Muscle layer of colon (tissue), 2 donors: ENCODE measurements around the gene SRRM2.

Source experiments
- H3K27ac ChIP-seq: one replicate; pipeline ENCODE4 v1.7.0; 2013; ENCODE audit warnings: low read depth, mild to moderate bottlenecking, low read length, moderate library complexity
- H3K27me3 ChIP-seq, 2 donors: one replicate each; pipeline ENCODE4 v1.7.0; 2013; ENCODE audit warnings: low read length in 2 of 2, mild to moderate bottlenecking in 2 of 2; ENCODE audit not compliant: insufficient read depth in 2 of 2, control insufficient read depth in 1 of 2
- H3K36me3 ChIP-seq: one replicate; pipeline ENCODE4 v1.7.0; 2013; ENCODE audit warnings: mild to moderate bottlenecking, low read length; ENCODE audit not compliant: insufficient read depth
- H3K4me1 ChIP-seq: one replicate; pipeline ENCODE4 v1.7.0; 2013; ENCODE audit warnings: mild to moderate bottlenecking, low read length; ENCODE audit not compliant: insufficient read depth
- H3K4me3 ChIP-seq, 2 donors: one replicate each; pipeline ENCODE4 v1.7.0; 2013; ENCODE audit warnings: low read length in 2 of 2, low read depth in 1 of 2, mild to moderate bottlenecking in 1 of 2, moderate library complexity in 1 of 2
- H3K9ac ChIP-seq: one replicate; pipeline ENCODE4 v1.7.0; 2013; ENCODE audit warnings: low read length
- H3K9me3 ChIP-seq: one replicate; pipeline ENCODE4 v1.7.0; 2013; ENCODE audit warnings: mild to moderate bottlenecking, low read length
- donor health status: abdominal sarcoma.
- donor health status: Adenocarcinoma of cecum.

SRRM2 gene

DNA sequence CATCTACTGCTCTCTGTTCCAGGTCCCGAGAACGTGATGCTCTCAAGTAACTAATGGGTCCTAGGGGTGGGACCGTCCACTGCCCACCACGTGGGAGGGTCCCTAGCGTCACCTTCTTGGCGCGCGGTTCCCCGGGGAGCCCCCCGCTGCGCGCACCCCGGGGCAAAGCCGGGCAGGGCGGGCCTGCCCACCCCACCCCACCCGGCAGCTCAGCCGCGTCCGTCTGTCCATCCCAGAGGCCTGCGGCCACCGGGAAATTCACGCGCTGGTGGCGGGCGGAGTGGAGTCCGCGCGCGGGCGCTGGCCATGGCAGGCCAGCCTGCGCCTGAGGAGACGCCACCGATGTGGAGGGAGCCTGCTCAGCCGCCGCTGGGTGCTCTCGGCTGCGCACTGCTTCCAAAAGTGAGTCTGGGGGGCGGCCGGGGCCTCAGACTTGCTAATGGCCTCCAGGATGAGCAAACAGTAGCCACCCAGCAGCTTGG is 46.3 kb downstream of the SRRM2 start:
- H3K36me3 ChIP-seq, result no peaks in the 10 kb centered on the region
- no peak overlapping the region for H3K4me3 ChIP-seq
- H3K27me3 ChIP-seq, result peaks cover 0 to 16% of the 10 kb centered on the region in 2 donors
- no peak overlapping the region for H3K27ac ChIP-seq
- peaks cover 2% of the 10 kb centered on the region for H3K9me3 ChIP-seq
- no peaks in the 10 kb centered on the region for H3K4me1 ChIP-seq
- no peak overlapping the region for H3K9ac ChIP-seq

GRCh38 chr16:2799205-2799858 is 46.9 kb downstream of the SRRM2 start:
- no peak overlapping the region for H3K9ac ChIP-seq
- H3K9me3 ChIP-seq, result peaks cover 2% of the 10 kb centered on the region
- H3K27ac ChIP-seq, result no peak overlapping the region
- no peaks in the 10 kb centered on the region for H3K36me3 ChIP-seq
- peaks cover 0 to 16% of the 10 kb centered on the region in 2 donors for H3K27me3 ChIP-seq
- H3K4me3 ChIP-seq, result no peak overlapping the region
- H3K4me1 ChIP-seq, result no peaks in the 10 kb centered on the region

GRCh38 chr16:2799859-2800226 is 47.4 kb downstream of the SRRM2 start:
- Histone ChIP-seq H3K9ac (no peak overlapping the region), H3K27me3 (peaks cover 0 to 16% of the 10 kb centered on the region in 2 donors), H3K4me3 (no peak overlapping the region)

GRCh38 chr16:2803545-2804195 is 51.2 kb downstream of the SRRM2 start:
- no peaks in the 10 kb centered on the region for H3K36me3 ChIP-seq
- H3K4me1 ChIP-seq, result no peaks in the 10 kb centered on the region
- H3K9me3 ChIP-seq, result peaks cover 2% of the 10 kb centered on the region
- peaks cover 0 to 13% of the 10 kb centered on the region in 2 donors for H3K27me3 ChIP-seq
- no peak overlapping the region for H3K27ac ChIP-seq
- no peak overlapping the region for H3K4me3 ChIP-seq
- H3K9ac ChIP-seq, result no peak overlapping the region

More at GRCh38 chr16:2799859-2800226, 47.4 kb downstream of the SRRM2 start:
- Histone ChIP-seq H3K4me1 (no peaks in the 10 kb centered on the region), H3K36me3 (no peaks in the 10 kb centered on the region), H3K9me3 (peaks cover 2% of the 10 kb centered on the region), H3K27ac (no peak overlapping the region)

GRCh38 chr16:2804728-2805127 is 52.3 kb downstream of the SRRM2 start:
- H3K4me3 ChIP-seq, result no peak overlapping the region
- peaks cover 0 to 5% of the 10 kb centered on the region in 2 donors for H3K27me3 ChIP-seq
- peaks cover 2% of the 10 kb centered on the region for H3K9me3 ChIP-seq
- no peak overlapping the region for H3K27ac ChIP-seq
- no peak overlapping the region for H3K9ac ChIP-seq
- no peaks in the 10 kb centered on the region for H3K36me3 ChIP-seq
- H3K4me1 ChIP-seq, result no peaks in the 10 kb centered on the region

- H3K4me3 ChIP-seq, result no peak overlapping the region
- no peaks in the 10 kb centered on the region for H3K36me3 ChIP-seq
- no peak overlapping the region for H3K9ac ChIP-seq
- peaks cover 0 to 5% of the 10 kb centered on the region in 2 donors for H3K27me3 ChIP-seq
- peaks cover 2% of the 10 kb centered on the region for H3K9me3 ChIP-seq
- no peak overlapping the region for H3K27ac ChIP-seq
- no peaks in the 10 kb centered on the region for H3K4me1 ChIP-seq
Observed at GRCh38 chr16:2806286-2806685, 53.8 kb downstream of the SRRM2 start.

- Histone ChIP-seq H3K36me3 (no peaks in the 10 kb centered on the region), H3K27ac (no peak overlapping the region), H3K27me3 (peaks cover 0 to 5% of the 10 kb centered on the region in 2 donors), H3K9ac (no peak overlapping the region), H3K9me3 (no peaks in the 10 kb centered on the region), H3K4me3 (no peak overlapping the region), H3K4me1 (no peaks in the 10 kb centered on the region)
Observed at GRCh38 chr16:2808181-2808580, 55.7 kb downstream of the SRRM2 start.

- Histone ChIP-seq H3K9me3 (no peaks in the 10 kb centered on the region), H3K36me3 (no peaks in the 10 kb centered on the region), H3K4me3 (no peak overlapping the region), H3K27ac (no peak overlapping the region), H3K27me3 (peaks cover 0 to 5% of the 10 kb centered on the region in 2 donors), H3K4me1 (no peaks in the 10 kb centered on the region), H3K9ac (no peak overlapping the region)
Observed at GRCh38 chr16:2809149-2809760, 56.8 kb downstream of the SRRM2 start.

DNA sequence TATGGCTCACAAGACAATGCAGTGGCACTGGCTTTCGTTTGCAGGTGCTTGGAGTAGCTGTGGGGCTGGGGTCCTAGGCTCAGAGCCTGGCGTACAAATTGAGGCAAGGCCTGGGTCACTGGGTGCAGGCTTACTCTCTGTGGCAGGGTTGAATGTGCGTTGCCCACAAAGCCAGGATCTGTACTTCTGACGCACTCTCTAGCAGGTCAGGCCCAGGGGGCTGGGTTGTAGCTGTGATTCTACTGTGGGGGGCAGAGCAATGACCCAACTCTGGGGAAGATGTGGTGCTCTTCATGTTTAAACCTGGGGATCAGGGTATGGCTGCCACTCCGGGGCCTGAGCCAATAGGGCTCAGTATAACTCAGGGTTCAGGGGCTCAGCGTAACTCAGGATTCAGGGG is 58.2 kb downstream of the SRRM2 start:
- H3K4me3 ChIP-seq, result no peak overlapping the region
- H3K9ac ChIP-seq, result no peak overlapping the region
- no peaks in the 10 kb centered on the region for H3K4me1 ChIP-seq
- no peaks in the 10 kb centered on the region for H3K9me3 ChIP-seq
- no peaks in the 10 kb centered on the region for H3K36me3 ChIP-seq
- no peak overlapping the region for H3K27ac ChIP-seq
- H3K27me3 ChIP-seq, result peaks cover 0 to 7% of the 10 kb centered on the region in 2 donors

DNA sequence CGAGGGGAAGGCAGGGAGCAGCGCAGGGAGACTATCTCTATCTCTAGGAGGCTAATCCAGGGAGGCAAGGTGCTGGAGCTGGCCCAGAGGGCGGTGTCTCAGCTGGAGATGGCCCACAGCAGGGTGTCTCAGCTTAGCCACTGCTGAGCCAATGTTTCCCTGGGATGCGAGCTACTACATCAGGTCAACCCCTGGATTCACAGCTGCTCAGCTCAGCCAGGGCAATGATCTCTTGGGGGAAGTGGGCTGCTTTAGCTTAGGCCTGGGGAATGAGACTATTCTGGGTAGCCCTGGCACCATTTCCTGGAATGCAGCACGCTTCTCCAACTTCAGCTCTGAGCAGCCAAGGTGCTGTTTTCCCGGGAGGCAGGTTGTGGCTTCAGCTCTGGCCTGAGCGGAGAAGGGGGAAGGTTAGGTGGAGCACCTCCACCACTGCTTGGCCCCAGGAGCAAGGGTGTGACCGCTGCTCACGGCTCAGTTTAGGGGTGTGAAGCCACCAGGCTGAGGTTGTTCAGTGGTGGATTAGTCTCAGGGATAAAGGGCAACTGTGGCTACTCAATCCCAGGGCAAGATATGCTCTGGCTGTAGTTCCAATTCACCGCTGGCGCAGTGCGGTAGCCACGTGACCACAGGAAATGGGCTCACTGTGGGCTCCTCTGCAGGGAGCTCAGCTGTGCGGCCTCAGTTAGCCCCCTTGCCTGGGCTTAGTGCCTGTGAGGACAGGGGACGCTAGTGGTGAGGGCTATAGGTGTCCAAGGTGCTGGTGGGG is 59.4 kb downstream of the SRRM2 start:
- H3K4me3 ChIP-seq, result no peak overlapping the region
- no peak overlapping the region for H3K9ac ChIP-seq
- no peak overlapping the region for H3K27ac ChIP-seq
- H3K9me3 ChIP-seq, result no peaks in the 10 kb centered on the region
- H3K36me3 ChIP-seq, result no peaks in the 10 kb centered on the region
- H3K27me3 ChIP-seq, result peaks cover 0 to 7% of the 10 kb centered on the region in 2 donors
- no peaks in the 10 kb centered on the region for H3K4me1 ChIP-seq

GRCh38 chr16:2813771-2814221 is 61.4 kb downstream of the SRRM2 start:
- H3K9ac ChIP-seq, result no peak overlapping the region
- H3K36me3 ChIP-seq, result no peaks in the 10 kb centered on the region
- no peaks in the 10 kb centered on the region for H3K9me3 ChIP-seq
- no peak overlapping the region for H3K4me3 ChIP-seq
- H3K27me3 ChIP-seq, result peaks cover 0 to 7% of the 10 kb centered on the region in 2 donors
- no peak overlapping the region for H3K27ac ChIP-seq
- no peaks in the 10 kb centered on the region for H3K4me1 ChIP-seq
